Erythroblast (primary cell): Measurements from ENCODE around the gene EIF3C.
"Not testable (repeated sequence)": the region's sequence is repeated elsewhere in the genome, so short reads cannot be mapped to it uniquely, and the experiment has no call there.

ENCODE experiments used
- DNase-seq, 2 experiments: peaks; one replicate each; lab custom pipeline; 2025; lab: John Stamatoyannopoulos, UW

The EIF3C gene

GRCh38 chr16:28750469-28751067 is 39.3 kb downstream of the EIF3C start:
- DNase-seq: not testable (repeated sequence)

DNA sequence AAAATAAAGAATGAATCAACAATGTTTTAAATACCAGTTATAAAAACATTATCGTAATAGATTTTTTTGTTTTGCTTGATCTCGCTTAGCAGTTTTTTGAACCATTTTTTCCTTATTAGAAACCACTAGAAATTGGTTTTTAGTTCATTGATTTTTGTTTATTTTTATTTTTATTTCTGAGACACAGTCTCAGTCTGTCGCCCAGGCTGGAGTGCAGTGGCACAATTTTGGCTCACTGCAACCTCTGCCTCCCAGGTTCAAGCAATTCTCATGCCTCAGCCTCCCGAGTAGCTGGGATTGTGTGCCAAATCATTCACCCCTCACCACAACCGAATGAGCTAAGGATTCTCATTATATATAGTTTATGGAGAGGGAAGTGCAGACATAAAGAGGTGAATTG is 40.2 kb downstream of the EIF3C start, which contains the start of gene NPIPB9:
NPIPB9 (plus strand) TSS at position 301 of the 400 bp plus-strand sequence.
- not testable (repeated sequence) for DNase-seq

DNA sequence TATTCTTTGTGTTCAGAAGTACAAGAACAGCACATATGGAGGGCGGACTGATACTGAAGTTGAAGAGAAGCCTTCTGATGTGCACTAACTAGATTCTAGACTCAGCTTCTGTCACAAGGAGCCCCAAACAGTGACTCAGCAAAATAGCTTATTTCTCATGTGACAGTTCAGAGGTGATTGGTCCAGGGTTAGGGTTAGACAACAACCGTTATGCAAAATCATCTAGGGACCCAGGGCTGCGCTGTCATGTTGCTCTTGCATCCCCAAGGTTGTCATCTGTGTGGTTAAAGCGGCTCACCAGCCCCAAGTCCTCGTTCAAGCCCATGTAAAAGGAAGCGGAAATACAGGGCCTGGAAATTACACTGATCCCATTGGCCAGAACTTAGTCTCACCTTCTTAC is 70.4 kb downstream of the EIF3C start:
- not testable (repeated sequence) for DNase-seq

DNA sequence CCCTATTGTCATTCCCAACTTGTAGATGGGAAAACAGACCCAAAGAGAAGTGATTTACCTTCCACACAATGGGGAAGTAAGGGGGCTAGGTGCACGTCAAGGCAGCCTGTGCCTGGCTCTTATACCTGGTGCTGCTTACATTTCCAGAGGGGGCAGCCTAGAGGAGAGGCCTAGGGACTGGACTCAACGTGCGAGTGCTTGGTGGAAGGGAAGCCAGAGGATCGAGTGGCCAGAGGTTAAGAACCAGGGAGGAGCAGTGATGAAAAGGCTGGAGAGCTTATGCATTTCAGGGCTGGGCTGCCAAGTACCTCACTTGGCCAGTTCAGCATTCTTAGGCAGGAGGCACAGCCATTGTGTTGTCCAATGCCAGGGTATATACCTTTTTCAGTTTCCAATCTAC is 71.1 kb downstream of the EIF3C start:
- not testable (repeated sequence) for DNase-seq
